Right kidney (tissue), 9 donors: ENCODE measurements around the gene RNF115.

Experiments
- DNase-seq: peaks from one replicate; pipeline ENCODE4 v3.0.0-alpha.2; 2016
- long read RNA-seq, 8 donors: transcript quantifications; one replicate each; lab custom pipeline, GENCODE V29; 2026

The RNF115 gene
- long read RNA-seq, donor 1, full-length matches to known transcripts = 8 of 8 reads
- long read RNA-seq, donor 1, partial matches to known transcripts = 0 of 8 reads
- long read RNA-seq, donor 1, other reads (novel, unspliced or antisense) = 0 of 8 reads
- long read RNA-seq, donor 2, full-length matches to known transcripts = 2 of 23 reads
- long read RNA-seq, donor 2, partial matches to known transcripts = 21 of 23 reads
- long read RNA-seq, donor 2, other reads (novel, unspliced or antisense) = 0 of 23 reads
- long read RNA-seq, donor 3, full-length matches to known transcripts = 3 of 10 reads
- long read RNA-seq, donor 3, partial matches to known transcripts = 0 of 10 reads
- long read RNA-seq, donor 3, other reads (novel, unspliced or antisense) = 7 of 10 reads
- long read RNA-seq, donor 4, full-length matches to known transcripts = 6 of 6 reads
- long read RNA-seq, donor 4, partial matches to known transcripts = 0 of 6 reads
- long read RNA-seq, donor 4, other reads (novel, unspliced or antisense) = 0 of 6 reads
- long read RNA-seq, donor 5, full-length matches to known transcripts = 8 of 8 reads
- long read RNA-seq, donor 5, partial matches to known transcripts = 0 of 8 reads
- long read RNA-seq, donor 5, other reads (novel, unspliced or antisense) = 0 of 8 reads
- long read RNA-seq, donor 6, full-length matches to known transcripts = 8 of 31 reads
- long read RNA-seq, donor 6, partial matches to known transcripts = 23 of 31 reads
- long read RNA-seq, donor 6, other reads (novel, unspliced or antisense) = 0 of 31 reads
- long read RNA-seq, donor 7, full-length matches to known transcripts = 15 of 49 reads
- long read RNA-seq, donor 7, partial matches to known transcripts = 34 of 49 reads
- long read RNA-seq, donor 7, other reads (novel, unspliced or antisense) = 0 of 49 reads
- long read RNA-seq, donor 8, full-length matches to known transcripts = 7 of 7 reads
- long read RNA-seq, donor 8, partial matches to known transcripts = 0 of 7 reads
- long read RNA-seq, donor 8, other reads (novel, unspliced or antisense) = 0 of 7 reads

GRCh38 chr1:145823565-145824498 lies at the start of gene RNF115, which contains the start of gene POLR3C:
RNF115 (minus strand) TSS chr1:145824095; CDS start chr1:145823873, 222 bp downstream.
POLR3C (plus strand) TSS chr1:145824200; CDS start chr1:145825777, 1,577 bp downstream.
- DNase-seq = peak; percentile 94

GRCh38 chr1:145871994-145872924 lies 48.4 kb upstream of the RNF115 start:
- DNase-seq = peak; percentile 92

GRCh38 chr1:145868232-145868631 lies 44.3 kb upstream of the RNF115 start:
- no peak for DNase-seq

GRCh38 chr1:145863282-145864018 lies 39.6 kb upstream of the RNF115 start:
- DNase-seq = no peak

- DNase-seq = peak; percentile 96
These were observed 35.7 kb upstream of the RNF115 start for GRCh38 chr1:145859491-145860023.

GRCh38 chr1:145858901-145859490 lies 35.1 kb upstream of the RNF115 start, which contains the start of gene PIAS3:
PIAS3 (minus strand) TSS chr1:145859081; CDS start chr1:145858990, 91 bp downstream.
- peak; percentile 95 for DNase-seq

DNA sequence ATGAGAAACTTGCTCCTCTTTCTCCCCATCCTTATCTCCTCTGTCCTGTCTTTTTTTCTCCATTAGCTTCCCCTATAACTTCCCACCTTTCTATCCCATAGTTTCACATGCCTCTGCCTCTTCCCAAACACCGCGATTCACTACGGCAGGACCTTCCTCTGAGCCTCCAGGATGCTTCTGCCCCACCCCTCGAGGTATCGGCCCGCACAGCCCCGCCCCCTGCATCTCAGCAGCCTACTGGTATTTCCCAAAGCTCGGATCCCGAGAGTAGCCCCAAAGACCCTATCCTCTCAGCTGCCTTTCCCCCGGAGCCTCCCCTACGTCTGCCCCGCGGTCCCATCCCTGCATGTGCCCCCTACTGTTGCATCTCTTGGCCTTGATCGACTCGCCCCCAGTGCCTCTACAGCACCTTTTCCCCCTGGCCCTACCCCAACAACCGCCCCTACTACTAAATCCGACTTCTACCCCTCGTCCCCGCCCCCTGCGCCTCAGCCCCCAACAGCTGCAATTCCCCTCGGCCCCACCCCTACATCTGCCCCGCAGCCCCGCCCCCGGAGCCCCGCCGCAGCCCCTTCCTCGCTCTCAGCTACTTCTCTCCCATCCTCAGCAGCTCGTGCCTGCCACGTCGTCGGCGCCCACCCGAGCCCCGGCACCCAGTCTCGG lies 34.5 kb upstream of the RNF115 start:
- peak; percentile 44 for DNase-seq

GRCh38 chr1:145857170-145857569 lies 33.3 kb upstream of the RNF115 start:
- no peak for DNase-seq

GRCh38 chr1:145855426-145855948 lies 31.6 kb upstream of the RNF115 start:
- no peak for DNase-seq

DNA sequence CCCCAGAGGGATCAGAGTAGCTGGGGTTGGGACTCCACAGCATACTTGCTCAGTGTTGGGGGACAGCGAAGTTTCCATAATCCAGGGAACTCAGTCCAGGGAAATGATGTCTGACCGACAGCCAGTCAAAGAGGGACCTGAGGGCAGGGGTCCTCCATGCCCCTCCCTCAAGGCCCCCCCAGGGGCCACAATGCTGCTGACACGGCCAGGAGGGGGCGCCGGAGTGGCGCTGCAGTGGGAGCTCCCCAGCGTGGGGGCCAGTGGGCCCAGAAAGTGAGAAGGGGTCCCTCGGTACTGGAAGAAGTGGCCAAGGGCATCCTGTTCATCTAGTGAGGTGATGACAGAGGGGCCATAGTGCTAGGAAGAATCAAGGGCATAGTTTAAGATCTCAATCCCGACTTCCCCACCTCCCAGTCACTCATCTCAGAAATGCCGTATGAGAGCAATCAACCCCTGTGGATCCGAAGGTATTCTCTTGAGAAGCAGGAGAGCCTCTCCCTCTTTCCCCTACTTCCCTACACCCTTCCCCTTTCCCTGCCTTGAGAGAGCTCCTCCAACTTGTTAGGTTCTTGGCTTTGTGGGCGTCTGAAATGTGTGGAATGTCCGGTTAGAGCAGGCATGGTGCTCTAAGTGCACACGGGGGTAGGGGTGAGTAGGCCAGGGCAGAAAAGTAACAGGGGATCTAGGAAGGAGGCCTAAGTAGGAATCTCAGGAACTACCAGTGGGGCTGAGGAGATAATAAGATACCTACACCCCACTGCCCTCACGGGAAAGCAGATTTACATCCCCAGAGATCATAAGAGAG lies 25.7 kb upstream of the RNF115 start:
- DNase-seq = no peak

- no peak for DNase-seq
These were observed 23.9 kb upstream of the RNF115 start for GRCh38 chr1:145847827-145848226.

DNA sequence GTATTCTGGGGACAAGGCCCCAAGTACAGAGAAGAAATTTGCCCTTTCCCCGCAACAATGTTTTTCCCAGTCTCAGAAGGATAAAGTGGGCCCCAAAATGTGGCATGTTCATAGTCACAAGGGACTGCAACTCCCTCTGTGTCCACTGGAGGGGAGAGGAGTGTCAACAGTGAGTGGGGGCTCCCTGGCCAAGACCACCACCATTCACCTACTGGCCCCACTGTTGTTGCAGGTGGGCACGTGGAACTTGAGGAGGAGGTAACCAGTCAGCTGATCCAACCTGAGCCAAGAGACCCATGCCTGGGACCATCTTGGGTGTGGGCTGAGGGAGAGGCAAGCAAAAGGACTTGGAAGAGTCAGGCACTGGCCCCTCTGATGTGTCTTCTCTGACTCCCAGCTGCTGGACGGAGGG lies 22.3 kb upstream of the RNF115 start:
- DNase-seq = no peak

- peak; percentile 90 for DNase-seq
These were observed 21.7 kb upstream of the RNF115 start, which contains the start of gene NUDT17 for GRCh38 chr1:145845514-145846161. NUDT17 (plus strand) TSS chr1:145845630; CDS start chr1:145845641, 11 bp downstream.

- no peak for DNase-seq
These were observed 21.2 kb upstream of the RNF115 start for GRCh38 chr1:145845144-145845513.

GRCh38 chr1:145843031-145843430 lies 19.1 kb upstream of the RNF115 start:
- DNase-seq = no peak

- DNase-seq = no peak
These were observed 13.8 kb upstream of the RNF115 start for GRCh38 chr1:145837656-145838055.
